Stimulated activated CD4-positive, alpha-beta T cell treated with anti-CD3 and anti-CD28 coated beads, Interleukin-1b, Interleukin-23, amount 100 ng/mL, for 4 hours (primary cell): ENCODE data around the gene HNRNPH2.
A peak's percentile ranks its signal among the peaks of the same experiment; 100 is the strongest.

Experiments used
- DNase-seq, 2 donors: peaks; one replicate each; pipeline ENCODE4 v3.0.0-alpha.2; 2020; ENCODE audit warnings: low read depth in 2 of 2

Gene HNRNPH2

GRCh38 chrX:101395789-101396188 lies 12.2 kb upstream of the HNRNPH2 start:
- no peak for DNase-seq

GRCh38 chrX:101397779-101398178 lies 10.2 kb upstream of the HNRNPH2 start:
- no peak for DNase-seq

- no peak for DNase-seq
Observed at GRCh38 chrX:101398694-101399093, 9.3 kb upstream of the HNRNPH2 start.

DNA sequence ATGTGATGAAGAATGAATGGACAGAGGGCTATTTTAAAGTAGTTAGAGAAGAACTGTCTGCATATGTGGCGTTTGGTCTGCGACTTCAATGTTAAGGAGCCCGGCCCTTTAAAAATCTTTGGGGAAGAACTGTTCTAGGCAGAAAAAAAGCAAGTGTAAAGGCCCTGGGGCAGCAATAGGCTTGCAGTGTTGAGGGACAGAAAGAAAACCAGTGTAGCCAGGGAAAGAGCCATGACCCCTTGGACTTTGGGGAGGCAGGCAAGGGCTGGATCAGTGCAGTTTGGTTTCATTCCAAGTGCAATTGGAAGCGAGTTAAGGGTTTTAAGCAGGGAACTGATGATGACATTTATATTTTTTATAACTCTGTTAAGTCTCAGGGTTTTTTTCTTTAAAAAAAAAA lies 8.2 kb upstream of the HNRNPH2 start:
- DNase-seq = no peak

DNA sequence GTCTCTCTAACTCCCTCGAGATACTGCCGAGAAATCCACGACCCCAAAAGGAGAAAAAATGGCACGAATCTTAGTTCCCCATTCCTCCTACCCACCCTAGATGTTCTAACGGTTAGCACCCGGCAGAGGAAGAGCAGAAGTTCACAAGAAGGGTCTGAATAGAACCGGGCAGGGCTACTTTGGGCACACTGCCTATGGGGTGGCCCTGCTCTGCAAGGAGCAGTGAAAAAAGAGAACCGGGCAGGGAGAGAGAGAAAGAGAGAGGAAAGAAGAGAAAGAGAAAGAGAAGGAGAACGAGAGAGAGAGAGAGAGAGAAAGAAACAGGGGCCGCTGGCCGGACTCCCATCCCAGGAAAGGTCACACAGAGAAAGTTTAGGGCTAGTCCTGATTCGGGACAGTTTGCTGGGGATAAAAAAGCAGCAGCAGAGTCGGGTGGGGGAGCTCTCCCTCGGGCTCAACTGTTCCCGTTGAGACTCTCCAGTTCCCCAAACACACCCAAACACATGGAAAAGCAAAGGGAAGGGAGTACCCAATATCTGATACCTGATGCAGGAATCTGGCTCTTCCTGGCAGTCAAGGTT lies 765 bp upstream of the HNRNPH2 start:
- DNase-seq = no peak

GRCh38 chrX:101408532-101408841 lies 465 bp downstream of the HNRNPH2 start:
- DNase-seq = no peak

GRCh38 chrX:101409043-101409442 lies 1.0 kb downstream of the HNRNPH2 start:
- DNase-seq = no peak

DNA sequence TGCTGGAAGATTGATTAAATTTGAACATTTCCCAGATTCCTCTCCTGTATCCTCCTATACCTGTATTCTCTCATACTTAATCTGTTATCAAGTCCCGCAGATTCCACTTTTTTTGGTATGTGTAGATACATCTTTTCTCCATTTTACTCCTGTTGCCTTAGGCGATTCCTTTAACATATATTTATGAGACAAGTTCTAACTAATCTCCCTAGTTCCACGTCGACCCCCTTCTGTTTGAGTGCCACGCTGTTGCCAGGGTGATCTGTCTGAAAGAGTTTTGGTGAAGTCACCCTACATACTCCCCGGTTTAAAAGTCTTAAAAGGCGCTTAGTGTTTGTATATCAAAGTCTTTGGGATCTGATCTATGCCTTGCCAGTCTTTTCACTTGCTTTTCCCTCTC lies 2.4 kb downstream of the HNRNPH2 start:
- DNase-seq = no peak

GRCh38 chrX:101411984-101412383 lies 4.0 kb downstream of the HNRNPH2 start:
- DNase-seq = no peak

DNA sequence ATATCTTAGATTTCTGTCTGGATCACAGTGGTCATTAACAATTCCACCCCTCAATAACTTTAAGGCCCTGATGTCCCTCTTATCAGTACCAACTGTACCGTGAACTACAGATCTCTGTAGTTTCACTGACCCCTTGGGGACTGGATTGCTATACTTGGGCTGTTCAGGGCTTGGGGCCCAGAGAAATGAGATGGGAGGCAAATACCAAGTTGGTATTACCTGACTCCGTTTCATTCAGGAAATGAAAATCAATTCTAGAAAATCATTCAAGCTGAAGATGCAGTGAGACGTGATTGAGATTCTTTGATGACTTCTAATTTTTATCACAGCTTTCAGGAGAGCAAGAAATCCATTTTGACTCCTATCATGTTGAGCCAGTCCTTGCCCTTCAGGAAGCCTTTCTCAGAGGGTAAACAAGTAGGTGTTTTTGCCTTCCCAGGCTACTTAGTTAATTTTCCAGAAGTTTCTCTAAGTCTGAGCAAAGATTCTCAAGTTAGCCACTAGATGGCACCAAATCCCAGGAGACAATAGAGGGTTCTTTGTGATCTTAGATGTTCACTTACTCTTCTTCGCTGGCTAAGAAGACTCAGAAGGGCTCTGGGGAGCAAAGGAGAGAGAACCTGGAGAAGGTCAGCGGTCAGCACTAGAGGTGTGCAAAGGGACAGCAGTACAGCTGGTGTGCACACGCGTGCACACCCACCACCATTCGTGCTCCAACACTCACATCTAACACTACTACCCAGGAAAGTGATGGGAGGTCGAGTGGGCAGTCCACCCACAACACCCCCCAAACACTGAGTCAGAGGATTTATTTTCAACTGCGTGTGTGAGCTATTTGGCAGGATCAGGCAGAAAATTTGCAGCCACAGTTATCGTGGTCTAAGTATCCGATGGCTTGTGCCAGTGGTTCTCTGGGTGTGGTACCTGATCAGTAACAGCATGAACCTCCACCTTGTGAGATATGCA lies 7.4 kb downstream of the HNRNPH2 start:
- peak in 1 of 2 donors; percentile 30 for DNase-seq

DNA sequence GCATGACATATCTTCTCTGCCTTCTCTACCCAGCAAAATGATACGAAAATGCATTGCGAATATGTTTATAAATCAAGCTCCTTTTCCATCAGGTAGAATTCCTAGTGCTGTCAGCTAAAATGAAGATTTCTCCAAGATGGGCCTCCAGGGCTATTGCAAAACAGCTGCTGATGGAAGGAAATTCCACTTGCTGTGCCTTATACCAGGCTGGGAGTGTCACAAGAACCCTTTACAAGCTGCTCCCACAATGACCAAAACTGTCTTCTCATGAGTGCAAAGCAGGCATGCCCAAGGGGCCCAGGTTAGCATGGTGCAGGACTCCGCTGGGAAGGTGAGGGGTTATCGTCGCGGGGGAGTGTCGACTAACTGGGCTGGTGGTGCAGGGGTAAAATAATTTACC lies 8.7 kb downstream of the HNRNPH2 start:
- no peak for DNase-seq

- no peak for DNase-seq
Observed at GRCh38 chrX:101417190-101417589, 9.2 kb downstream of the HNRNPH2 start.

- peak in 1 of 2 donors; percentile 37 for DNase-seq
Observed at GRCh38 chrX:101417981-101418841, 10.2 kb downstream of the HNRNPH2 start.

DNA sequence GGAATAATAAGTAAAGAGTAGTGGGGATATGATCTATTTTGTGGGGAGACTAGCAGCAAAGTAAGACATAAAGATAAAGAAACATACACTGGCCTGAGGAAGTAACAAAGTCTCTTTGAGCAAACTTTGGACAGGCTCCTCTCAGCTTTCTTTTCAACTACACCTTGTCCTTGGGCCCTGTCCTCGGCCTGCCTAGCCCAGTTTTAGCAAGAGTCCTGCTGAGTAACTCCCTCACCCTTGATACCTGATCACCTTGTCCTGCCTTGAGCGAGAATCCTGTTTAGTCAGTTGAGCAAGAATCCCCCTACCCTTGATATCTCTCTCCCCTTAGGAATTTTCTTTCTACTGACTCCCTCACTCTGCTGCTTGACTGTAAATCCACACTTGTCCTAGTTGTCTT lies 11.5 kb downstream of the HNRNPH2 start:
- no peak for DNase-seq

DNA sequence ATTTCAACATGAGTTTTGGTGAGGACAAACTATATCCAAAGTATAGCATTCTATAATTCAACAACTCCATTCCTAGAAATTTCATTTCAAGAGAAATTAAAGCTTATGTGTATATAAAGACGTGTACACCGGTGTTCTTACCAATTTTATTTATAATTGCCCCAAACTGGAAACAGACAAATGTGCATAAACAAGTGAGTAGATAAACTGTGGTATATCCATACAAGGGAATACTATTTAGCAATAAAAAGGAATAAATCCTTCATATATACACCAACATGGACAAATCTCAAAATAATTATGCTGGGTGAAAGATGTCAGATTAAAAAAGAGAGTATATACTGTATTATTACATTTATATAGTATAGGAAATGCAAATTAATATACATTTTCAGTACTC lies 19.9 kb downstream of the HNRNPH2 start:
- DNase-seq = no peak

GRCh38 chrX:101429934-101430333 lies 21.9 kb downstream of the HNRNPH2 start:
- DNase-seq = no peak

- no peak for DNase-seq
Observed at GRCh38 chrX:101430457-101431078, 22.5 kb downstream of the HNRNPH2 start.

- DNase-seq = no peak
Observed at GRCh38 chrX:101442085-101442484, 34.1 kb downstream of the HNRNPH2 start.

- no peak for DNase-seq
Observed at GRCh38 chrX:101449279-101449678, 41.3 kb downstream of the HNRNPH2 start.

- no peak for DNase-seq
Observed at GRCh38 chrX:101450085-101450484, 42.1 kb downstream of the HNRNPH2 start.

- no peak for DNase-seq
Observed at GRCh38 chrX:101450961-101451360, 42.9 kb downstream of the HNRNPH2 start.

- DNase-seq = no peak
Observed at GRCh38 chrX:101452056-101452455, 44.0 kb downstream of the HNRNPH2 start.
